ENCODE results near the gene ABCC3.

ABCC3 gene

GRCh38 chr17:50691550-50692447, 57.1 kb downstream of the ABCC3 start:
- Histone ChIP-seq H3K27ac (replicated peaks) (no peak overlapping the region), H3K4me3 (replicated peaks; ENCODE audit: insufficient read depth, low read length) (no peak overlapping the region), H3K27me3 (ENCODE audit: insufficient read depth, poor library complexity, severe bottlenecking) (no peaks in the 10 kb centered on the region)
- no peak for DNase-seq (ENCODE audit: low read depth in 1 of 2, low spot score in 1 of 2)
- TF ChIP-seq POLR2AphosphoS5 (IDR thresholded peaks at IDR 0.05; ENCODE audit: low read depth) = no peak
- TF ChIP-seq, protein P1, sequence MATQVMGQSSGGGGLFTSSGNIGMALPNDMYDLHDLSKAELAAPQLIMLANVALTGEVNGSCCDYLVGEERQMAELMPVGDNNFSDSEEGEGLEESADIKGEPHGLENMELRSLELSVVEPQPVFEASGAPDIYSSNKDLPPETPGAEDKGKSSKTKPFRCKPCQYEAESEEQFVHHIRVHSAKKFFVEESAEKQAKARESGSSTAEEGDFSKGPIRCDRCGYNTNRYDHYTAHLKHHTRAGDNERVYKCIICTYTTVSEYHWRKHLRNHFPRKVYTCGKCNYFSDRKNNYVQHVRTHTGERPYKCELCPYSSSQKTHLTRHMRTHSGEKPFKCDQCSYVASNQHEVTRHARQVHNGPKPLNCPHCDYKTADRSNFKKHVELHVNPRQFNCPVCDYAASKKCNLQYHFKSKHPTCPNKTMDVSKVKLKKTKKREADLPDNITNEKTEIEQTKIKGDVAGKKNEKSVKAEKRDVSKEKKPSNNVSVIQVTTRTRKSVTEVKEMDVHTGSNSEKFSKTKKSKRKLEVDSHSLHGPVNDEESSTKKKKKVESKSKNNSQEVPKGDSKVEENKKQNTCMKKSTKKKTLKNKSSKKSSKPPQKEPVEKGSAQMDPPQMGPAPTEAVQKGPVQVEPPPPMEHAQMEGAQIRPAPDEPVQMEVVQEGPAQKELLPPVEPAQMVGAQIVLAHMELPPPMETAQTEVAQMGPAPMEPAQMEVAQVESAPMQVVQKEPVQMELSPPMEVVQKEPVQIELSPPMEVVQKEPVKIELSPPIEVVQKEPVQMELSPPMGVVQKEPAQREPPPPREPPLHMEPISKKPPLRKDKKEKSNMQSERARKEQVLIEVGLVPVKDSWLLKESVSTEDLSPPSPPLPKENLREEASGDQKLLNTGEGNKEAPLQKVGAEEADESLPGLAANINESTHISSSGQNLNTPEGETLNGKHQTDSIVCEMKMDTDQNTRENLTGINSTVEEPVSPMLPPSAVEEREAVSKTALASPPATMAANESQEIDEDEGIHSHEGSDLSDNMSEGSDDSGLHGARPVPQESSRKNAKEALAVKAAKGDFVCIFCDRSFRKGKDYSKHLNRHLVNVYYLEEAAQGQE (IDR thresholded peaks at IDR 0.05; ENCODE audit: insufficient replicate concordance, low read depth) = no peak
- no peak for TF ChIP-seq CTCF (IDR thresholded peaks at IDR 0.05; ENCODE audit: insufficient read depth, low read length)
- no peak for TF ChIP-seq GABPA (IDR thresholded peaks at IDR 0.05; ENCODE audit: low read depth)
- TF ChIP-seq SPI1 (IDR thresholded peaks at IDR 0.05; ENCODE audit: borderline replicate concordance, low read depth) = no peak

DNA sequence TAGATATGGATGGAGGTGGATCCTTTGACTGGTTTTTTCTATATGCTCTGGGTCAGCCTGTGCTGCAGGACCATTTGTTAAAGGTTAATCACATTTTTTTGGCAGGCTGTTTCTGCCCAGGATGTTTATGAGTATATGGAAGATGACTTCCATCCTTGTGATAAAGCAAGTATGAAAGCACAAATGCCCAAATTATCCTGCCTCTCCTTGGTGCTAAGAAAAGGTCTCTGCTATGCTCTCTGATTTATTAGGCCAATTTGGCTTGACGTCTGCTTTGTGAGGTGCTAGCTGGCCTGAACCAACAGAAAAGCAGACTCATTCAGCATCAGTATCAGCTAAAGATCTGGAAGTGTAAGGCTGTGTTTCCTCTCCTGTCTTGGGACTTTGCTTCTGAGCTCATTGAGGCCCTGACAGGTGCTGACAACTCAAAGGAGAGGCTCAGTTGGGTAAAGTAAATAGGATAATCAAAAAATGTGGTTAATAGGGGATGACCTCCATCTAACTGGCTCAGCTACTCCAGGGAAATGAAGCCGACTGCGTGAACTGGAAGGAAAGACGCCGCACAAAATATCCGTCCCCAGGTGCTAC, 57.9 kb downstream of the ABCC3 start:
- H3K4me3 ChIP-seq (replicated peaks; ENCODE audit: insufficient read depth, low read length) = no peak overlapping the region
- TF ChIP-seq CTCF (IDR thresholded peaks at IDR 0.05; ENCODE audit: insufficient read depth, low read length) (no peak), SPI1 (IDR thresholded peaks at IDR 0.05; ENCODE audit: borderline replicate concordance, low read depth) (no peak), POLR2AphosphoS5 (IDR thresholded peaks at IDR 0.05; ENCODE audit: low read depth) (no peak), GABPA (IDR thresholded peaks at IDR 0.05; ENCODE audit: low read depth) (no peak)
- TF ChIP-seq, protein P1 (IDR thresholded peaks at IDR 0.05; ENCODE audit: insufficient replicate concordance, low read depth) = no peak
- no peak overlapping the region for H3K27ac ChIP-seq (replicated peaks)
- no peaks in the 10 kb centered on the region for H3K27me3 ChIP-seq (ENCODE audit: insufficient read depth, poor library complexity, severe bottlenecking)
- no peak for DNase-seq (ENCODE audit: low read depth in 1 of 2, low spot score in 1 of 2)

GRCh38 chr17:50693036-50693682, 58.5 kb downstream of the ABCC3 start:
- Histone ChIP-seq H3K4me3 (replicated peaks; ENCODE audit: insufficient read depth, low read length) (no peak overlapping the region), H3K27ac (replicated peaks) (no peak overlapping the region), H3K27me3 (ENCODE audit: insufficient read depth, poor library complexity, severe bottlenecking) (no peaks in the 10 kb centered on the region)
- no peak for DNase-seq (ENCODE audit: low read depth in 1 of 2, low spot score in 1 of 2)
- TF ChIP-seq GABPA (IDR thresholded peaks at IDR 0.05; ENCODE audit: low read depth) = no peak
- TF ChIP-seq CTCF (IDR thresholded peaks at IDR 0.05; ENCODE audit: insufficient read depth, low read length) = no peak
- TF ChIP-seq, protein P1 (IDR thresholded peaks at IDR 0.05; ENCODE audit: insufficient replicate concordance, low read depth) = no peak
- TF ChIP-seq SPI1 (IDR thresholded peaks at IDR 0.05; ENCODE audit: borderline replicate concordance, low read depth) = no peak
- TF ChIP-seq POLR2AphosphoS5 (IDR thresholded peaks at IDR 0.05; ENCODE audit: low read depth) = no peak

Measured in HL-60 (cell line).